ENCODE data around the gene SCART1. TPM values are rescaled to one million over a fixed set of nuclear protein-coding genes. Genes with fewer than 3 reads are reported as not detected.
"Not testable (repeated sequence)": the region's sequence is repeated elsewhere in the genome, so short reads cannot be mapped to it uniquely, and the experiment has no call there.

SCART1 gene
- total RNA-seq, 4 donors from 2014 or later: 1.2 to 10.7 (median 2.0) TPM

DNA sequence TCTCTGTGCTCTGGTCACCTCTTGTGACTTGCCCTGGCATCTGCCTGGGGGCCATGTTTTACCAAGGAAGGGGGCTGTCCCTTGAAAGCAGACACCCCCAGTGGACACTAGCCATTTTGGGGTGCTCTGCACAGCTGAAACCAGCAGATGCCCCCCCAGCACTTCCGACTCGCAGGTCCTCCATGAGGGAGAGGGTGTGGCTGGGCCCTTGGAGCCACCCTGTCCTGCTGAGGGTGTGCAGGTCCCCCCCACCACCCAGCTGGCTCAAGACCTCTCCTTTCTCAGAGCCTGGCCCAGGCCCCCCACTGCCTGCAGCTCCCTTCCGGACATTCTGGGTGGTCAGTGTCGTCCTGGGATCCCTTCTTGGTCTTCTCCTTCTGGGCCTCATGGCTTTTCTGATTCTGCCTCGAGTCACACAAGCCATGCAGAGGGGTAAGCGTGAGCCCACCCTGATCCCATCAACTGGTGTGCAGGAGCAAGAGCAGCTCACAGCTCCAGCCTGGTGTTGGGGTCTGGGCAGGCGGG is 12.3 kb downstream of the SCART1 start:
- no peaks in the 10 kb centered on the region for H3K4me1 ChIP-seq
- WGBS: 97% methylated on average over 6 of the region's 7 CpGs

GRCh38 chr10:133466683-133467275 is 13.0 kb downstream of the SCART1 start:
- TF ChIP-seq POLR2AphosphoS5 (IDR thresholded peaks at IDR 0.05) (no peak), CTCF (IDR thresholded peaks at IDR 0.05) (no peak), POLR2A (IDR thresholded peaks at IDR 0.05) (no peak), EP300 (IDR thresholded peaks at IDR 0.05) (no peak)
- H3K27me3 ChIP-seq: no peaks in the 10 kb centered on the region
- peaks cover 11% of the 10 kb centered on the region for H3K36me3 ChIP-seq
- H3K4me3 ChIP-seq: no peak overlapping the region
- WGBS: 85% methylated on average over 7 of the region's 7 CpGs
- peak in 1 of 2 donors; percentile 71 for DNase-seq (ENCODE audit: low spot score in 2 of 2)
- no peaks in the 10 kb centered on the region for H3K4me1 ChIP-seq
- H3K27ac ChIP-seq: no peak overlapping the region
- no peaks in the 10 kb centered on the region for H3K9me3 ChIP-seq

More for the DNA sequence above, 12.3 kb downstream of the SCART1 start:
- peak in 1 of 2 donors; percentile 72 for DNase-seq (ENCODE audit: low spot score in 2 of 2)
- peaks cover 11% of the 10 kb centered on the region for H3K36me3 ChIP-seq
- no peak overlapping the region for H3K4me3 ChIP-seq
- H3K27ac ChIP-seq: no peak overlapping the region
- TF ChIP-seq EP300 (IDR thresholded peaks at IDR 0.05) (no peak), CTCF (IDR thresholded peaks at IDR 0.05) (no peak), POLR2A (IDR thresholded peaks at IDR 0.05) (no peak), POLR2AphosphoS5 (IDR thresholded peaks at IDR 0.05) (no peak)
- H3K27me3 ChIP-seq: no peaks in the 10 kb centered on the region
- no peaks in the 10 kb centered on the region for H3K9me3 ChIP-seq

- Histone ChIP-seq H3K4me1 (no peaks in the 10 kb centered on the region), H3K36me3 (peaks cover 11% of the 10 kb centered on the region), H3K27ac (no peak overlapping the region), H3K4me3 (no peak overlapping the region), H3K9me3 (no peaks in the 10 kb centered on the region), H3K27me3 (no peaks in the 10 kb centered on the region)
- 81% methylated on average over 11 of the region's 17 CpGs for WGBS
- DNase-seq (ENCODE audit: low spot score in 2 of 2): peak in 1 of 2 donors; percentile 53
- TF ChIP-seq POLR2A (IDR thresholded peaks at IDR 0.05) (no peak), EP300 (IDR thresholded peaks at IDR 0.05) (no peak), POLR2AphosphoS5 (IDR thresholded peaks at IDR 0.05) (no peak), CTCF (IDR thresholded peaks at IDR 0.05) (no peak)
Measured at GRCh38 chr10:133467286-133467911, 13.7 kb downstream of the SCART1 start.

DNA sequence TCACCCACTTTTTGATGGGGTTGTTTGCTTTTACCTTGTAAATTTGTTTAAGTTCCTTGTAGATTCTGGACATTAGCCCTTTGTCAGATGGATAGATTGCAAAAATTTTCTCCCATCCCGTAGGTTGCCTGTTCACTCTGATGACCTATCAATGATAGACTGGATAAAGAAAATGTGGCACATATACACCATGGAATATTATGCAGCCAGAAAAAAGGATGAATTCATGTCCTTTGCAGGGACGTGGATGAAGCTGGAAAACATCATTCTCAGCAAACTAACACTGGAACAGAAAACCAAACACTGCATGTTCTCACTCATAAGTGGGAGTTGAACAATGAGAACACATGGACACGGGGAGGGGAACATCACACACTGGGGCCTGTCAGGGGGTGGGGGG is 15.5 kb downstream of the SCART1 start:
- not testable (repeated sequence) for DNase-seq (ENCODE audit: low spot score in 2 of 2); H3K9me3 ChIP-seq; H3K4me3 ChIP-seq; H3K4me1 ChIP-seq; H3K27ac ChIP-seq; H3K27me3 ChIP-seq
- H3K36me3 ChIP-seq: peaks cover 11% of the 10 kb centered on the region
- 89% methylated on average over 3 of the region's 3 CpGs for WGBS

DNA sequence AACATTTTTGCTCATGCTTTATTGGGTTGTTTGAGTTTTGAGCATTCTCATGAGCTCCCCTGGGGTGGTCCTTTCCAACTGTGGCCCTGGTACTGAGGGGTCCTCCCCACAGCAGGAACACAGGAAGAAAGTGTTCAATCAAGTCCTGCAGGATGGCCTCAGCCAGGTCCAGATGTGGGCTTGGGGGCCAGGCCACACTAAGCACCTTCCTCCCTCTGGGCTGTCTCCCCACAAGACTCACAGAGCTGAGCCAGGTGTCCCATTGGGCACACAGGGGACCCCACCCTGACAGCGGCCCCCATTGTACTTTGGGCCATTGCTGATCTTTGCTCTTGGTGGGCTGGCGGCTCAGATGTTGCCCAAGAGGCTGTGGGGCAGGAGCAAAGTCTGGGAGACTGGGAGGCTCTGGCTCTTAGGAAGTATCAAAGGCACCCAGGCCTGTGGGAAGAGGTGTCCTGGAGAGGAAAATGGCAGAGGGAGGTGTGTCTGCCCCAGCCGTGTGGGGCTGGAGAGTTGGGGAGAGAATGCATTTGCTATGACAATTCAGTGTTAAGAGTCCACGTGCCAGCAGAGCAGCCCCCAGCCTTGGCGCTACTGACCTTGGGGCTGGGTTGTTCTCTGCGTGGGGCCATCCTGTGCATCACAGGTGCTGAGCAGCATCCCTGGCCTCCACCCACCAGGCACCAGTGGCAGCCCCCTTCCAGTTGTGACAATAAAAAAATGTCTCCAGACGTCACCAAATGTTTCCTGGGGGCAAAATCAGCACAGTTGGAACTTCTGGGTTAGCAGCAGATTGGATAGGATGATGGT is 17.8 kb downstream of the SCART1 start:
- no peak overlapping the region for H3K4me3 ChIP-seq
- H3K27me3 ChIP-seq: no peaks in the 10 kb centered on the region
- no peaks in the 10 kb centered on the region for H3K4me1 ChIP-seq
- 73% methylated on average over 6 of the region's 7 CpGs for WGBS
- DNase-seq (ENCODE audit: low spot score in 2 of 2): no peak
- peaks cover 11% of the 10 kb centered on the region for H3K36me3 ChIP-seq
- H3K27ac ChIP-seq: no peak overlapping the region
- no peaks in the 10 kb centered on the region for H3K9me3 ChIP-seq
- no peak for TF ChIP-seq EP300 (IDR thresholded peaks at IDR 0.05)
- TF ChIP-seq CTCF (IDR thresholded peaks at IDR 0.05): no peak
- TF ChIP-seq POLR2AphosphoS5 (IDR thresholded peaks at IDR 0.05): no peak
- no peak for TF ChIP-seq POLR2A (IDR thresholded peaks at IDR 0.05)
